Keratinocyte (primary cell): ENCODE results near the gene PCCB.

Source experiments
- CTCF ChIP-seq, 3 experiments: IDR thresholded peaks in 1 of 3; conservative IDR thresholded peaks in 1 of 3; optimal IDR thresholded peaks in 1 of 3; 2 replicates in 2 of 3; 3 replicates in 1 of 3; pipeline versions ENCODE3 to v1.5.1; 2011; ENCODE audit warnings: low read length in 3 of 3, mild to moderate bottlenecking in 3 of 3, moderate library complexity in 2 of 3, control low read depth in 1 of 3, inconsistent platforms in 1 of 3; ENCODE audit not compliant: insufficient read depth in 2 of 3; ENCODE audit errors: extremely low read depth in 1 of 3
- EZH2 ChIP-seq: IDR thresholded peaks from one replicate; pipeline ENCODE4 v1.6.1; 2012; ENCODE audit warnings: inconsistent platforms, mild to moderate bottlenecking, low read length, moderate library complexity

- no peak for TF ChIP-seq CTCF (optimal IDR thresholded peaks at IDR 0.05 in 1 of 3, IDR thresholded peaks at IDR 0.05 in 1 of 3, conservative IDR thresholded peaks at IDR 0.05 in 1 of 3; ENCODE audit: extremely low read depth in 1 of 3, insufficient read depth in 2 of 3, low read length in 3 of 3)
- TF ChIP-seq EZH2 = no peak
These were observed 30.8 kb downstream of the PCCB start for GRCh38 chr3:136280961-136281360.
